Measurements from ENCODE around the gene DNM3.

The DNM3 gene

GRCh38 chr1:172176206-172176605 is 334.9 kb downstream of the DNM3 start:
- DNase-seq (ENCODE audit: low spot score): no peak
- in situ Hi-C loops (cut with MboI; ENCODE audit: low pct_unique_long_range_greater_than_20kb, low sequenced_read_pairs, unreplicated experiment): loop anchor here (25.0 kb wide), 1 partner anchor 211 kb away; no protein-coding TSS in a partner anchor
- TF ChIP-seq CTCF (IDR thresholded peaks at IDR 0.05; ENCODE audit: extremely low read depth, insufficient read depth, missing control alignments): no peak

DNA sequence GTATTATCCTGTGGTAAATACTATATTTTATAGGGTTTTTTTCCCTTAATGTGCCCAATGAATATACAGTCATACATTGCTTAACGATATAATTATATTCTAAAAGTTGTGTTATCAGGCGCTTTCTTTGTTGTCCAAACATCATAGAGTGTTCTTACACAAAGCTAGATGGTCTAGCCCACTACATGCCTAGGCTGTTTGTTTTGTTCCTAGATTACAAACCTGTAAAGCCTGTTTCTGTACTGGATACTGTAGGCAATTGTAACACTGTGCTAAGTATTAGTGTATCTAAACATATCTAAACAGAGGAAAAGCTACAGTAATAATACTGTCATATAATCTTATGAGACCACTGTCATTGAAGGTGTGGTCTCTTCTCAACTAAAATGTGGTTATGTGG is 336.6 kb downstream of the DNM3 start:
- no peak for TF ChIP-seq CTCF (IDR thresholded peaks at IDR 0.05; ENCODE audit: extremely low read depth, insufficient read depth, missing control alignments)
- in situ Hi-C loops (cut with MboI; ENCODE audit: low pct_unique_long_range_greater_than_20kb, low sequenced_read_pairs, unreplicated experiment): loop anchor here (25.0 kb wide), 1 partner anchor 209 kb away; no protein-coding TSS in a partner anchor
- no peak for DNase-seq (ENCODE audit: low spot score)

GRCh38 chr1:172178886-172179285 is 337.6 kb downstream of the DNM3 start:
- TF ChIP-seq CTCF (IDR thresholded peaks at IDR 0.05; ENCODE audit: extremely low read depth, insufficient read depth, missing control alignments): no peak
- in situ Hi-C loops (cut with MboI; ENCODE audit: low pct_unique_long_range_greater_than_20kb, low sequenced_read_pairs, unreplicated experiment): loop anchor here (25.0 kb wide), 1 partner anchor 208 kb away; no protein-coding TSS in a partner anchor
- no peak for DNase-seq (ENCODE audit: low spot score)

DNA sequence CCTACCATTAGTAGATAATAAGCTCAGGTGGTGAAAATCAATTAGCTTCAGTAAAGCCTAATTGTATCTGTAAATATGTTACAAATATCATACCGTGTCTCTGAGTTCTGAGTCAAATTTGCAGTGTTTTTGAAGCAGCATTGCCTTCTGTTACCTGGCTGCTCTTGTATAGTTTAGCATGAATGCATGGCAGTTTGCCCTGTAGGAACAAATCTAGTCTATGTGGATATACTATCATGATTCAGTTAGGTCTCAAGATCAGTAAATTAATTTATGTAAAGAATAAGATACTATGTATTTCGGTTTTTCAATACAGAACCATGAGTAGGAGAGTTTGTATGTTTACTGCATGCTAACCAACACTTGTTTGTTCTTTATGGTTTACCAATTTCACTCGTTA is 338.6 kb downstream of the DNM3 start:
- in situ Hi-C loops (cut with MboI; ENCODE audit: low pct_unique_long_range_greater_than_20kb, low sequenced_read_pairs, unreplicated experiment): loop anchor here (25.0 kb wide), 1 partner anchor 207 kb away; no protein-coding TSS in a partner anchor
- no peak for TF ChIP-seq CTCF (IDR thresholded peaks at IDR 0.05; ENCODE audit: extremely low read depth, insufficient read depth, missing control alignments)
- no peak for DNase-seq (ENCODE audit: low spot score)

GRCh38 chr1:172180501-172181285 is 339.4 kb downstream of the DNM3 start:
- TF ChIP-seq CTCF (IDR thresholded peaks at IDR 0.05; ENCODE audit: extremely low read depth, insufficient read depth, missing control alignments): no peak
- DNase-seq (ENCODE audit: low spot score): peak; percentile 5
- in situ Hi-C loops (cut with MboI; ENCODE audit: low pct_unique_long_range_greater_than_20kb, low sequenced_read_pairs, unreplicated experiment): loop anchor here (25.0 kb wide), 1 partner anchor 207 kb away; no protein-coding TSS in a partner anchor

- no peak for DNase-seq (ENCODE audit: low spot score)
- no peak for TF ChIP-seq CTCF (IDR thresholded peaks at IDR 0.05; ENCODE audit: extremely low read depth, insufficient read depth, missing control alignments)
- in situ Hi-C loops (cut with MboI; ENCODE audit: low pct_unique_long_range_greater_than_20kb, low sequenced_read_pairs, unreplicated experiment): loop anchor here (25.0 kb wide), 1 partner anchor 203 kb away; no protein-coding TSS in a partner anchor
These were observed 343.4 kb downstream of the DNM3 start for GRCh38 chr1:172184506-172185191.

Measured in GM13977 (cell line).